Peyer's patch (tissue), 4 donors: ENCODE results near the gene ARHGEF25.

Experiments used
- CTCF ChIP-seq, 6 experiments: fragments of 450-650 bp in 4 of 6; fragments of 200-600 bp in 2 of 6; sonication (generic) in 1 of 6; IDR thresholded peaks; one replicate each; pipeline ENCODE4 v1.5.1; 2017 to 2019; ENCODE audit warnings: antibody characterized with exemption in 6 of 6, mild to moderate bottlenecking in 3 of 6, moderate library complexity in 1 of 6
- POLR2A ChIP-seq, 2 donors: fragments of 450-650 bp; IDR thresholded peaks; one replicate each; pipeline ENCODE4 v1.5.1; 2017; ENCODE audit warnings: antibody characterized with exemption in 2 of 2, mild to moderate bottlenecking in 2 of 2, moderate library complexity in 2 of 2

- TF ChIP-seq CTCF (IDR thresholded peaks at IDR 0.05) (no peak), POLR2A (IDR thresholded peaks at IDR 0.05) (no peak)
Measured at GRCh38 chr12:57627501-57628279, 16.5 kb downstream of the ARHGEF25 start.
